HEK293T (cell line): ENCODE results near the gene UCN2.
"Not testable (repeated sequence)": the region's sequence is repeated elsewhere in the genome, so short reads cannot be mapped to it uniquely, and the experiment has no call there.

Experiments used
- CTCF ChIA-PET: fragments of 350-600 bp; formaldehyde crosslinking; extraction: SDS; loops from one replicate; lab custom pipeline; 2021; ENCODE audit warnings: antibody characterized with exemption, inconsistent platforms; lab: Yijun Ruan, JAX
- POLR2A ChIA-PET: fragments of 350-600 bp; formaldehyde crosslinking; extraction: SDS; loops from one replicate; lab custom pipeline; 2020; ENCODE audit warnings: antibody characterized with exemption, inconsistent platforms; lab: Yijun Ruan, JAX
- DNase-seq: peaks from one replicate; pipeline ENCODE4 v3.0.0; 2012; ENCODE audit warnings: mixed read lengths; ENCODE audit errors: extremely low spot score
- ARNT ChIP-seq: fragments of 450-650 bp; IDR thresholded peaks from 2 replicates; pipeline ENCODE4 v1.6.1; 2017; ENCODE audit warnings: mild to moderate bottlenecking
- BHLHE40 ChIP-seq: fragments of 450-650 bp; IDR thresholded peaks from 2 replicates; pipeline ENCODE4 v1.6.1; 2016; ENCODE audit warnings: mild to moderate bottlenecking, moderate library complexity, borderline replicate concordance
- CTBP1 ChIP-seq: fragments of 450-650 bp; IDR thresholded peaks from 2 replicates; pipeline ENCODE4 v1.6.1; 2016; ENCODE audit warnings: borderline replicate concordance
- ELF4 ChIP-seq: fragments of 450-650 bp; IDR thresholded peaks from 2 replicates; pipeline ENCODE4 v1.6.1; 2017; ENCODE audit warnings: antibody characterized with exemption
- FOXA1 ChIP-seq: fragments of 450-650 bp; IDR thresholded peaks from 2 replicates; pipeline ENCODE4 v1.6.1; 2016; ENCODE audit warnings: mild to moderate bottlenecking
- FOXK2 ChIP-seq: fragments of 450-650 bp; IDR thresholded peaks from 2 replicates; pipeline ENCODE4 v1.6.1; 2016; ENCODE audit warnings: mild to moderate bottlenecking
- FOXM1 ChIP-seq: fragments of 450-650 bp; IDR thresholded peaks from 2 replicates; pipeline ENCODE4 v1.6.1; 2017; ENCODE audit warnings: mild to moderate bottlenecking, borderline replicate concordance
- HDGF ChIP-seq: fragments of 450-650 bp; IDR thresholded peaks from 2 replicates; pipeline ENCODE4 v1.6.1; 2017; ENCODE audit warnings: antibody characterized with exemption, borderline replicate concordance
- L3MBTL2 ChIP-seq: fragments of 450-650 bp; conservative IDR thresholded peaks from 2 replicates; pipeline ENCODE4 v1.6.1; 2016; ENCODE audit warnings: mild to moderate bottlenecking
- LEF1 ChIP-seq: fragments of 450-650 bp; IDR thresholded peaks from 2 replicates; pipeline ENCODE4 v1.6.1; 2017; ENCODE audit warnings: mild to moderate bottlenecking, borderline replicate concordance
- NFRKB ChIP-seq: fragments of 450-650 bp; IDR thresholded peaks from 2 replicates; pipeline ENCODE4 v1.6.1; 2016; ENCODE audit warnings: mild to moderate bottlenecking, moderate library complexity
- SP1 ChIP-seq: fragments of 450-650 bp; IDR thresholded peaks from 2 replicates; pipeline ENCODE4 v1.6.1; 2017
- SUZ12 ChIP-seq: fragments of 450-650 bp; IDR thresholded peaks from 2 replicates; pipeline ENCODE4 v1.6.1; 2016; ENCODE audit warnings: mild to moderate bottlenecking
- TARDBP ChIP-seq: fragments of 450-650 bp; IDR thresholded peaks from 2 replicates; pipeline ENCODE4 v1.6.1; 2016
- ZNF384 ChIP-seq: fragments of 450-650 bp; IDR thresholded peaks from 2 replicates; pipeline ENCODE4 v1.6.1; 2016
- TF ChIP-seq, protein P1 (sequence below): fragments of 450-650 bp; IDR thresholded peaks from 2 replicates; pipeline ENCODE4 v1.6.1; 2016

The UCN2 gene

DNA sequence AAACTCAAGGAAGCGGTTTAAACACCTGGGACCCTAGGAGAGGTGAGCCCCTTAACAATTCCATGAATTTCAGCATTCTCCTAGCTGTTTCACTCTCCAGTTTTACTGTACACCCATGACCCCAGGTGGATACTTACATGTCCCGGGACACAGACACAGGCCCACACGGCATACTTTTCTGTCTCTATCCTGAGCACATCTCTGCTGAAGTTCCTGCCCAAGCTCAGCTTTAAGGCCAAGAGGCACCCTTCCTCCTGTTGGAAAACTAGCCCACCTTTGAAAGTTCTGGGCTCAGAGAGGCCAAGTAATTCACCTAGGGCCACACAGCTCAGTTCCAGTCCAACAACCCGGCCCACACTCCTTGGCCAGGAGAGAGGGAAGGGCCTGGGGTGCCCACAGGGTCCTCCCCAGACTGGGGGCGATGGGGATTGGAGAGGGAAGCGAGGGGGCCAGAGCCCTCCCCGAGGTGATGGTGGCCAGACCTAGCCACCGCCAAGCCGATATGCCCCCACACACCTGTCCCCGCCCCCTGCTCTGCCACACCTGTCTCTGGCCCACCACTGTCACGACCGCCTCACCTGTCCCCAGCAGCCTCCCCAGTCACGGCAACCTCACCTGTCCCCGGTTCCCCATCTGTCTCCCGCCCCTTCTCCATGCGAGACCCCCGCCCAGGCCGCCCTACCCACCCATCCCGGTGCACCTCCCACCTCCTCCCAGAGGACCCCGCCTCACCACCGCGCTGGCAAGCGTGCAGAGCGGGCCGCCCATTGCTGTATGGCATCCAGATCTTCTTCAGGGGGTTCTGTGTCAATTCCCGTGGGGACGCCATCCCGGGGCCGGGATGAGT, 7.4 kb downstream of the UCN2 start:
- ChIA-PET POLR2A (interaction anchor here (0.5 to 3.3 kb wide), 11 partner anchors 14 to 368 kb away, joined by 3 to 19 read pairs (median 3); partner anchors contain the start of genes ATRIP, CCDC51, CDC25A and CELSR3), CTCF (interaction anchor here (1.0 to 2.0 kb wide), 3 partner anchors 7 to 120 kb away, joined by 5 to 18 read pairs (median 5); partner anchors contain the start of gene SLC26A6)
- TF ChIP-seq HDGF (no peak), CTBP1 (no peak), BHLHE40 (no peak), ZNF384 (no peak), SP1 (no peak), LEF1 (no peak), L3MBTL2 (no peak), SUZ12 (no peak)
- no peak for DNase-seq

- no peak for TF ChIP-seq CTBP1
- TF ChIP-seq, protein P1, sequence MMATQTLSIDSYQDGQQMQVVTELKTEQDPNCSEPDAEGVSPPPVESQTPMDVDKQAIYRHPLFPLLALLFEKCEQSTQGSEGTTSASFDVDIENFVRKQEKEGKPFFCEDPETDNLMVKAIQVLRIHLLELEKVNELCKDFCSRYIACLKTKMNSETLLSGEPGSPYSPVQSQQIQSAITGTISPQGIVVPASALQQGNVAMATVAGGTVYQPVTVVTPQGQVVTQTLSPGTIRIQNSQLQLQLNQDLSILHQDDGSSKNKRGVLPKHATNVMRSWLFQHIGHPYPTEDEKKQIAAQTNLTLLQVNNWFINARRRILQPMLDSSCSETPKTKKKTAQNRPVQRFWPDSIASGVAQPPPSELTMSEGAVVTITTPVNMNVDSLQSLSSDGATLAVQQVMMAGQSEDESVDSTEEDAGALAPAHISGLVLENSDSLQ: peak; percentile 49
- TF ChIP-seq FOXA1: no peak
- no peak for DNase-seq
- ChIA-PET POLR2A (interaction anchor here (3.3 kb wide), 1 partner anchor 82 kb away, joined by 19 read pairs; no protein-coding TSS in a partner anchor), CTCF (no interaction called here)
Observed at GRCh38 chr3:48555231-48555948, 8.2 kb downstream of the UCN2 start.

DNA sequence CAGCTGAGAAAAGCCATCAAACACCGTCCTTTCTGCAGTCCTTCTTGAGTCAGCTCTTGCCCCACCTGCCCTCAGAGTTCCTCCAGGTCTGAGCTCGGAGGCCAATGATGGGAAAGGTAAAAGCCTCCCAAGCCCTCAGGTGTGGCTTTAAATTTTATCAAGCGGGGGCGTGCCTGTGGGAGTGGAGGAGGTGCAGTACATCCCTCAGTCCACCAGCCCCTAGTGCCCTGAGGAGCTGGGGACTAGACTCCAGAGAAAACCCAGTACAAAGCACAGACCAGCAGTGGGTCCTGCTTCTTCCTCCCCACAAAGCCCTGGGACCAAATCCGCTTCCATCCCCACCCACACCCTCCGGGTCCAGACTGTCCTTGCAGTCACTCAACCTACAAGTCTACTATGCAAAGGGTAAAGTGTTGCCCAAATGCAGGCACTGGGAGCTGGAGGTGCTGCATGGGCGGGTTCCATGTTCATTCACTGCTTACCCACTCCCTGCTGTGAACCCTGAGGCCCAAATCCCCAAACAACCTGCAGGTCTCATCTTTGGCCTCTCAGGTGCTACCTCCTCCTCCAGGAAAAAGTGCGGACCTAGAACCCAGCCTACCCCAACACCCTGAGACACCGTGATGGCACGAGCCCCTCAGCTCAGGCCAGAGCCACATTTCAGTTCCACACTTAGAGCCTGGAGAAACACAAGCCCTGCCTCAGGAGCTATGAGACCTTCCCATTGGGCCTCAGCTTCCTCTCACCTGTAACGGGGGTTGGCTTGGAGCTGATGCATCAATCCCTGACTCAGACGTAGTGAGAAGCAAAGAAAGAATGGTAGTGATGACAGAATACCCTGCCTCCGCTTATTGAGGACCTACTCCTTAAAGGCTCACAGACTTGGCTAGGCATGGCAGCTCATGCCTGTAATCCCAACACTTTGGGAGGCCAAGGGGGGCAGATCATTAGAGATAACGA, 9.4 kb downstream of the UCN2 start:
- no peak for DNase-seq
- ChIA-PET POLR2A (interaction anchor here (1.2 kb wide), 1 partner anchor 108 kb away, joined by 3 read pairs; the partner anchor contains the start of gene ATRIP), CTCF (interaction anchor here (1.2 to 2.6 kb wide), 2 partner anchors 118 to 153 kb away, joined by 3 to 10 read pairs; no protein-coding TSS in a partner anchor)
- TF ChIP-seq FOXM1 (no peak), SP1 (no peak), FOXK2 (no peak), FOXA1 (no peak), ELF4 (no peak), CTBP1 (no peak), NFRKB (no peak), L3MBTL2 (no peak), BHLHE40 (no peak), HDGF (no peak)

- POLR2A ChIA-PET: interaction anchor here (1.0 to 1.2 kb wide), 3 partner anchors 92 to 454 kb away, joined by 3 read pairs; partner anchors contain the start of genes ATRIP and WDR6
- no peak for DNase-seq
- CTCF ChIA-PET: interaction anchor here (1.1 to 2.6 kb wide), 2 partner anchors 83 to 117 kb away, joined by 3 to 10 read pairs; no protein-coding TSS in a partner anchor
- no peak for TF ChIP-seq SUZ12
- TF ChIP-seq FOXA1: no peak
- TF ChIP-seq HDGF: no peak
- no peak for TF ChIP-seq FOXM1
- TF ChIP-seq TARDBP: no peak
- no peak for TF ChIP-seq NFRKB
- no peak for TF ChIP-seq BHLHE40
- no peak for TF ChIP-seq LEF1
- no peak for TF ChIP-seq SP1
- TF ChIP-seq, protein P1: no peak
- no peak for TF ChIP-seq L3MBTL2
- TF ChIP-seq ARNT: no peak
- TF ChIP-seq CTBP1: no peak
- TF ChIP-seq ZNF384: no peak
- no peak for TF ChIP-seq ELF4
- no peak for TF ChIP-seq FOXK2
Observed at GRCh38 chr3:48553361-48553760, 10.2 kb downstream of the UCN2 start.

- ChIA-PET POLR2A (interaction anchor here (1.0 to 1.2 kb wide), 4 partner anchors 83 to 455 kb away, joined by 3 read pairs; partner anchors contain the start of genes ATRIP, SLC26A6 and WDR6), CTCF (interaction anchor here (0.8 to 2.6 kb wide), 3 partner anchors 84 to 116 kb away, joined by 3 to 10 read pairs (median 3); no protein-coding TSS in a partner anchor)
- TF ChIP-seq FOXA1: no peak
- no peak for TF ChIP-seq BHLHE40
- TF ChIP-seq ARNT: no peak
- no peak for TF ChIP-seq LEF1
- no peak for TF ChIP-seq FOXM1
- no peak for TF ChIP-seq SUZ12
- no peak for TF ChIP-seq FOXK2
- TF ChIP-seq ZNF384: no peak
- TF ChIP-seq HDGF: no peak
- TF ChIP-seq, protein P1: no peak
- TF ChIP-seq SP1: no peak
- no peak for TF ChIP-seq CTBP1
- TF ChIP-seq L3MBTL2: no peak
- no peak for TF ChIP-seq ELF4
- no peak for TF ChIP-seq TARDBP
- DNase-seq: no peak
Observed at GRCh38 chr3:48552111-48552951, 11.2 kb downstream of the UCN2 start.

GRCh38 chr3:48551651-48552050, 11.9 kb downstream of the UCN2 start:
- POLR2A ChIA-PET: interaction anchor here (1.1 kb wide), 1 partner anchor 84 kb away, joined by 3 read pairs; the partner anchor contains the start of gene SLC26A6
- CTCF ChIA-PET: interaction anchor here (0.8 kb wide), 1 partner anchor 116 kb away, joined by 3 read pairs; no protein-coding TSS in a partner anchor
- DNase-seq: not testable (repeated sequence)
